Natural killer cell (primary cell): ENCODE measurements around the gene SND1. TPM values are rescaled to one million over a fixed set of nuclear protein-coding genes. Genes with fewer than 3 reads are reported as not detected.

Experiments used
- ATAC-seq, 3 donors: fragments of 150-1000 bp in 2 of 3; fragments of 200-7000 bp in 1 of 3; cut with Tn5 transposase; 1 replicate in 1 of 3; 2 replicates in 2 of 3; pipeline ENCODE4 v1.10.0; 2021; ENCODE audit warnings: mild to moderate bottlenecking in 2 of 3, moderate library complexity in 2 of 3
- DNase-seq, 2 donors: peaks; one replicate each; pipeline versions ENCODE4 v3.0.0 to v3.0.0-alpha.2; 2013 to 2021; ENCODE audit warnings: mixed read lengths in 1 of 2
- H3K27ac ChIP-seq: one replicate; pipeline ENCODE4 v1.5.1; 2013; ENCODE audit warnings: mild to moderate bottlenecking, low read length
- H3K27me3 ChIP-seq: one replicate; pipeline ENCODE4 v1.6.1; 2013; ENCODE audit warnings: low read length; ENCODE audit not compliant: control insufficient read depth, insufficient read depth
- H3K36me3 ChIP-seq: one replicate; pipeline ENCODE4 v1.6.1; 2013; ENCODE audit warnings: low read length; ENCODE audit not compliant: control insufficient read depth, insufficient read depth
- H3K4me1 ChIP-seq: one replicate; pipeline ENCODE4 v1.6.1; 2013; ENCODE audit warnings: low read length; ENCODE audit not compliant: control insufficient read depth, insufficient read depth
- H3K4me3 ChIP-seq: one replicate; pipeline ENCODE4 v1.5.1; 2013; ENCODE audit warnings: low read length
- H3K9me3 ChIP-seq: one replicate; pipeline ENCODE4 v1.6.1; 2013; ENCODE audit warnings: low read length; ENCODE audit not compliant: control insufficient read depth, insufficient read depth
- H3K27ac Mint-ChIP-seq, 2 donors: one replicate each; pipeline ENCODE4 v1.8.0; 2022; ENCODE audit warnings: mild to moderate bottlenecking in 2 of 2, mixed read lengths in 2 of 2, moderate library complexity in 1 of 2
- H3K27me3 Mint-ChIP-seq, 2 donors: one replicate each; pipeline ENCODE4 v1.8.0; 2022; ENCODE audit warnings: low read depth in 2 of 2, mixed read lengths in 2 of 2
- H3K36me3 Mint-ChIP-seq: one replicate; pipeline ENCODE4 v1.8.0; 2022; ENCODE audit warnings: mixed read lengths
- H3K4me1 Mint-ChIP-seq, 2 donors: one replicate each; pipeline ENCODE4 v1.8.0; 2022; ENCODE audit warnings: mixed read lengths in 2 of 2
- H3K4me3 Mint-ChIP-seq: one replicate; pipeline ENCODE4 v1.8.0; 2022; ENCODE audit warnings: mild to moderate bottlenecking, moderate library complexity, mixed read lengths
- H3K9me3 Mint-ChIP-seq, 2 donors: one replicate each; pipeline ENCODE4 v1.8.0; 2022; ENCODE audit warnings: mixed read lengths in 2 of 2
- WGBS: methylation state at CpG from one replicate; pipeline ENCODE4 v1.1.7; 2013; ENCODE audit warnings: missing lambda C conversion rate; ENCODE audit not compliant: insufficient coverage; 5-methylcytosine and 5-hydroxymethylcytosine counted together
- intact Hi-C: fragments of 100-400 bp; cut with micrococcal nuclease; formaldehyde crosslinking; loops from one replicate; pipeline ENCODE4 v1.14.2; 2022
- total RNA-seq, 4 donors: library from RNA; stranded (reverse); fragments of 120-200 nt in 1 of 4; gene quantifications; one replicate each; pipeline versions ENCODE4 v1.2.3 to v1.2.4, GENCODE V29; 2013 to 2022
- TF ChIP-seq, protein P1 (sequence below): fragments of 200-600 bp; IDR thresholded peaks from one replicate; pipeline ENCODE4 v1.8.0; 2022; ENCODE audit warnings: antibody characterized with exemption

Gene SND1
- total RNA-seq, 3 donors from 2014 or later (not counting 1 experiment from before 2014, with no cell fraction given): 149 to 188 (median 149) TPM

DNA sequence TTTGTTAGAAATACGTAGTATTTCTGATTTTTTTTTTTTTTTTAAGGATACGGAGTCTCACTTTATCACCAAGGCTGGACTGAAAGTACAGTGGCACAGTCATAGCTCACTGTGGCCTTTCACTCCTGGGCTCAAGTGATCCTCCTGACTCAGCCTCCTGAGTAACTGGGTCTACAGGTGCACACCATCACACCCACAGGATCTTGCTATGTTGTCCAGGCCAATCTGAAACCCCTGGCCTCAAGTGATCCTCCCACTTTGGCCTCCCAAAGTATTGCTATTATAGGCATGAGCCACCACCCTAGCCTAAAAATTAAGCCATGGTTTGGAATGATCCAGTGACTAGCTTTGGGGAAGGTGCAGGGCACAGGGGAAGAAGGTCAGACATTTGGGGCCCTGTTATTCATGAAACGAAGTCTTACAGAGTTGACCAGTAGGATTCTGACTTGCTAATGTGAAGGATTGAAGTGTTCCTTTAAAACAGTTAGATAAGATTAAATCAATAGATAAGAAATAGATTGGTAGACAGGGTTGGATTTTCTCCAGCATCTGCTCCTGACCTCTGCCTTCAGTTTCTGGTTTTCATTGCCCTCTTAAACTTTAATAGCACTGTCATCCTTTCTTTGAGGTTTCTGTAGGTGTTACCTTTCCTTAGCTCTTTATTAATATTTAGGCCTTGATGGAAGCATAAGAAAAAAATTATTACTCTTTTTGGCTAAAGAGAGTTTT, 257.6 kb downstream of the SND1 start:
- 98% methylated on average over 2 of the region's 3 CpGs for WGBS
- TF ChIP-seq, protein P1, sequence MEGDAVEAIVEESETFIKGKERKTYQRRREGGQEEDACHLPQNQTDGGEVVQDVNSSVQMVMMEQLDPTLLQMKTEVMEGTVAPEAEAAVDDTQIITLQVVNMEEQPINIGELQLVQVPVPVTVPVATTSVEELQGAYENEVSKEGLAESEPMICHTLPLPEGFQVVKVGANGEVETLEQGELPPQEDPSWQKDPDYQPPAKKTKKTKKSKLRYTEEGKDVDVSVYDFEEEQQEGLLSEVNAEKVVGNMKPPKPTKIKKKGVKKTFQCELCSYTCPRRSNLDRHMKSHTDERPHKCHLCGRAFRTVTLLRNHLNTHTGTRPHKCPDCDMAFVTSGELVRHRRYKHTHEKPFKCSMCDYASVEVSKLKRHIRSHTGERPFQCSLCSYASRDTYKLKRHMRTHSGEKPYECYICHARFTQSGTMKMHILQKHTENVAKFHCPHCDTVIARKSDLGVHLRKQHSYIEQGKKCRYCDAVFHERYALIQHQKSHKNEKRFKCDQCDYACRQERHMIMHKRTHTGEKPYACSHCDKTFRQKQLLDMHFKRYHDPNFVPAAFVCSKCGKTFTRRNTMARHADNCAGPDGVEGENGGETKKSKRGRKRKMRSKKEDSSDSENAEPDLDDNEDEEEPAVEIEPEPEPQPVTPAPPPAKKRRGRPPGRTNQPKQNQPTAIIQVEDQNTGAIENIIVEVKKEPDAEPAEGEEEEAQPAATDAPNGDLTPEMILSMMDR: no peak
- Mint-ChIP-seq H3K27ac (no peak overlapping the region), H3K4me1 (peaks cover 42 to 49% of the 10 kb centered on the region in 2 donors), H3K9me3 (no peaks in the 10 kb centered on the region), H3K36me3 (no peaks in the 10 kb centered on the region), H3K27me3 (no peaks in the 10 kb centered on the region), H3K4me3 (no peak overlapping the region)
- Histone ChIP-seq H3K27ac (no peak overlapping the region), H3K4me1 (peaks cover 12% of the 10 kb centered on the region), H3K36me3 (no peaks in the 10 kb centered on the region), H3K27me3 (no peaks in the 10 kb centered on the region), H3K9me3 (no peaks in the 10 kb centered on the region), H3K4me3 (no peak overlapping the region)
- intact Hi-C loops: no loop called here
- DNase-seq (no peak), ATAC-seq (no peak)

DNA sequence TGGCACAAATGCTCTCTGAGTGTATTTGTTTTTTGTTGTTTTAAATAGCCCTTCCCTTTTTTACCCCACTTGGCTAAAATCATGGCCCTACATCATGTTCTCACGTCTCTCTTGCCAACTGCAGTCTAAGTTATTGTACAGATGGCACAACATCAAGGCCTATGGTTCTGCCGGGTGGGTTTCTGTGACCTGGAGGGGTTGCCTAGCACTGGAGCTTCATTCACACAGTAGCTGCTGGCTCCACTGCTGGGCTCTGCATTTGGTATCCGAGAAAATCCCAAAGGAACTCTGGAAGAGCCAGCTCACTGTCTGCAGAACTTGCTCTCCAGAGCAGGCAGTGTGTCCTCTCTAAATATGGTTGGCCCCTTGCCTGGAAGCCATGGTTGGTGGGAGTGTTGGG, 258.7 kb downstream of the SND1 start:
- no peaks in the 10 kb centered on the region for H3K27me3 ChIP-seq
- ATAC-seq (no peak), DNase-seq (no peak)
- TF ChIP-seq, protein P1: no peak
- no peak overlapping the region for H3K27ac Mint-ChIP-seq
- H3K4me3 ChIP-seq: no peak overlapping the region
- H3K4me1 ChIP-seq: peaks cover 9% of the 10 kb centered on the region
- intact Hi-C loops: no loop called here
- peaks cover 31 to 38% of the 10 kb centered on the region in 2 donors for H3K4me1 Mint-ChIP-seq
- no peak overlapping the region for H3K4me3 Mint-ChIP-seq
- no peaks in the 10 kb centered on the region for H3K9me3 ChIP-seq
- 80% methylated on average over 3 of the region's 3 CpGs for WGBS
- no peaks in the 10 kb centered on the region for H3K27me3 Mint-ChIP-seq
- no peak overlapping the region for H3K27ac ChIP-seq
- no peaks in the 10 kb centered on the region for H3K36me3 ChIP-seq
- no peaks in the 10 kb centered on the region for H3K36me3 Mint-ChIP-seq
- no peaks in the 10 kb centered on the region for H3K9me3 Mint-ChIP-seq

DNA sequence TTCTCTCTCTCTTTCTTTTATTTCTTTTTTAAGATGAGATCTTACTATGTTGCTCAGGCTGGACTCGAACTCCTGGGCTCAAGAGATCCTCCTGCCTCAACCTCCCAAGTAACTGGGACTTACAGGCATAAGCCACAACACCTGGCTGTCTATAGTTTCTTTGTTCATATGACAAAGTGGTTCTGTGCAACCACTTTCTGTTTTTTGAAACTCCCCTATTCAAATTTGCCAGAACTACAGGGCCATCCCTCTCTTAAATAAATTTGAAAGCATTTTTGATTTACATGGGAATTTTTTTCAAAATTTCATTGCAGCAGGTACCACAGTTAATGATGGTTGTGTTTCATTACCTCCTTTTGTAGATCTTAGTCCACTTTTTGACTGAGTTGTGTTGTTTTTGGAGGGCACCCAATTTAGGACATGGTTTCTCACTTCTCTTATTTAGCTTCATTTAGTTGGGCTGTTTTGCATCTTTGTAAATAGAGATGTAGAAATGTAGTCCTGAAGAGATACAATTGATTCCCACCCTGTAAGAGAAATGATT, 260.0 kb downstream of the SND1 start:
- no peak overlapping the region for H3K4me3 ChIP-seq
- H3K4me1 Mint-ChIP-seq: peaks cover 19 to 26% of the 10 kb centered on the region in 2 donors
- H3K9me3 ChIP-seq: no peaks in the 10 kb centered on the region
- H3K4me1 ChIP-seq: peaks cover 3% of the 10 kb centered on the region
- no peaks in the 10 kb centered on the region for H3K27me3 ChIP-seq
- intact Hi-C loops: no loop called here
- H3K9me3 Mint-ChIP-seq: no peaks in the 10 kb centered on the region
- H3K36me3 Mint-ChIP-seq: no peaks in the 10 kb centered on the region
- 92% methylated on average over 1 of the region's 1 CpG for WGBS
- no peak overlapping the region for H3K27ac Mint-ChIP-seq
- no peak overlapping the region for H3K27ac ChIP-seq
- H3K27me3 Mint-ChIP-seq: no peaks in the 10 kb centered on the region
- ATAC-seq (no peak), DNase-seq (no peak)
- TF ChIP-seq, protein P1: no peak
- no peak overlapping the region for H3K4me3 Mint-ChIP-seq
- no peaks in the 10 kb centered on the region for H3K36me3 ChIP-seq
